ENCODE results near the gene BAG5. TPM values are rescaled to one million over a fixed set of nuclear protein-coding genes. Genes with fewer than 3 reads are reported as not detected.

BAG5 gene
- total and polyA plus RNA-seq, 2 donors (not counting 1 experiment from before 2014, with no cell fraction given): 7.4 to 31.6 TPM

DNA sequence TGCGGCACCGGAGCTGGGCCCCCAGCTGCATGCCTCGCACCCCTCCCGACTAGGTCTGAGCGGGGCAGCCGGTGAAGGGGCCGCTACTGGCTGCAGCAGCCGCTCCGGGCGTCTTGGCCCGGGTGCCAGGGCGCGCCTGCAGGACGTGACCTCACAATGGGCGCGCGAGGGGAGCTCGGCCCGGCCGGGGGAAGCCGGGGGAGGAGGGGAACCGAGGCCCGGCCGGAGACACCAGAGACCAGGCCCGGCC is 353 bp downstream of the BAG5 start:
- Histone ChIP-seq H3K27me3 (replicated peaks in 1 of 4; ENCODE audit: control extremely low read depth in 1 of 4, control insufficient read depth in 3 of 4, insufficient read depth in 4 of 4, low read length in 3 of 4) (no peaks in the 10 kb centered on the region), H4K20me1 (ENCODE audit: control insufficient read depth, insufficient read depth, low read length, poor library complexity, severe bottlenecking) (peaks cover 56% of the 10 kb centered on the region), H3K9me3 (ENCODE audit: control extremely low read depth in 1 of 3, control insufficient read depth in 2 of 3, insufficient read depth in 1 of 3, low read length in 2 of 3) (no peaks in the 10 kb centered on the region), H3K27ac (ENCODE audit: low read length in 2 of 2) (peak overlapping the region; percentile 68 to 92), H3K4me2 (replicated peaks; ENCODE audit: low read depth, low read length, poor library complexity, severe bottlenecking) (peak overlapping the region; percentile 96), H2AFZ (ENCODE audit: insufficient read depth, low read depth, low read length, poor library complexity, severe bottlenecking) (peak overlapping the region; percentile 96), H3K4me3 (ENCODE audit: control extremely low read depth in 1 of 5, extremely low read depth in 1 of 5, insufficient read depth in 1 of 5, low read depth in 2 of 5, low read length in 4 of 5) (peak overlapping the region; percentile 28 to 94 (median 92)), H3K9ac (ENCODE audit: low read length) (peak overlapping the region; percentile 93), H3K36me3 (replicated peaks in 1 of 2; ENCODE audit: control extremely low read depth in 1 of 2, control insufficient read depth in 1 of 2, extremely low read depth in 1 of 2, insufficient read depth in 2 of 2, low read length in 1 of 2) (peaks cover 0 to 31% of the 10 kb centered on the region in 2 experiments), H3K4me1 (ENCODE audit: control insufficient read depth in 2 of 2, insufficient read depth in 2 of 2, low read length in 2 of 2) (peaks cover 27 to 30% of the 10 kb centered on the region in 2 donors), H3K79me2 (ENCODE audit: control insufficient read depth, insufficient read depth, low read length) (peaks cover 87% of the 10 kb centered on the region)
- peak overlapping the region; percentile 80 for H3K27ac Mint-ChIP-seq
- no peak for DNase-seq
- intact Hi-C loops (cut with micrococcal nuclease): loop anchor here (1.0 to 10.0 kb wide), 7 partner anchors 33 to 359 kb away; partner anchors contain the start of genes EIF5, KLC1, PPP1R13B and TRMT61A
- ChIA-PET CTCF (interaction anchor here (1.0 to 1.8 kb wide), 4 partner anchors 35 to 118 kb away, joined by 3 to 6 read pairs (median 4); no protein-coding TSS in a partner anchor), POLR2A (interaction anchor here (0.6 to 1.3 kb wide), 4 partner anchors 9 to 227 kb away, joined by 3 to 4 read pairs (median 4); no protein-coding TSS in a partner anchor)
- ATAC-seq (ENCODE audit: low read depth): no peak
- WGBS (ENCODE audit: insufficient coverage): 0% methylated on average over 25 of the region's 25 CpGs
- TF ChIP-seq CTCF (IDR thresholded peaks at IDR 0.05): no peak
- no peak for TF ChIP-seq EZH2 (IDR thresholded peaks at IDR 0.05; ENCODE audit: borderline replicate concordance, insufficient read depth, low read depth, low read length, poor library complexity, severe bottlenecking)
- H3K9me3 Mint-ChIP-seq (ENCODE audit: insufficient read depth): no peaks in the 10 kb centered on the region
- H3K4me1 Mint-ChIP-seq: peaks cover 58% of the 10 kb centered on the region
- H3K27me3 Mint-ChIP-seq: no peaks in the 10 kb centered on the region
- H3K4me3 Mint-ChIP-seq: peak overlapping the region; percentile 89

DNA sequence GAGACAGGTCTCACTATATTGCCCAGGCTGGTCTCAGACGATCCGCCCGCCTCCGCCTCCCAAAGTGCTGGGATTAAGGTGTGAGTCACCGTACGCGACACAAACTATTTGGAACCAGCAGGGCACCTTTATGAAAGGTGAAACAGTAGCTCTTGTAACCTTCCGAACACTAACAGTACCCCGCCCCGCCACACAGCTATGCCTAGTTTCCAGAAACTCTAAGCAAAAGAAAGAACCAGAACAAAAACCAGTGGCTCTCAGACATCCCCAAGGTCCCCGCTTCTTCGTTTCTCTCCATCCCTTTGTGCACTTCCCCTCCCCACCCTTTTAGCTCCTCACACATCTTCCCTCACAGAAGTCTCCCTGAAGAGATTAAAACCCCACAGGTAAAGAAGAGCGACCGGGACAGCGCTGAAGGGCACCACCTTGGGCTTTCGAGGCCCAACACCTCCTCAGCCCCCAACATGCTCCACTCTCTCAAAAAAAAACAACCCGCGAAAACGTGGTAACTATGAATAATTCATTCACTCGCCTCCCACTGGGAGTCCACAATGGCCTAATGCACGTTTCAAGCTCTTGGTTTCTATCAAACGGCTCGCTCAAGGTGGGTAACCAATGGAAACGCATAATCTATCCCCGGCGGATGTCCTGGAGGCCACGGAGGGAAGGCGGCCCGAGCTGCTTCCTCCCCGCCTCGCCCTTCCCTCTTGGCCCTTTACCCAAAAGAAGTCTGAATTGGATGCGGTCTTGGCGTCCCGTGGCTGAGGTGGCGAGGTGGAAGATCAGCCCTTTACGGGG is 877 bp downstream of the BAG5 start:
- H3K4me3 Mint-ChIP-seq: peak overlapping the region; percentile 89
- peak overlapping the region; percentile 93 for H3K9ac ChIP-seq (ENCODE audit: low read length)
- no peaks in the 10 kb centered on the region for H3K27me3 ChIP-seq (replicated peaks in 1 of 4; ENCODE audit: control extremely low read depth in 1 of 4, control insufficient read depth in 3 of 4, insufficient read depth in 4 of 4, low read length in 3 of 4)
- no peaks in the 10 kb centered on the region for H3K27me3 Mint-ChIP-seq
- peaks cover 0 to 30% of the 10 kb centered on the region in 2 experiments for H3K36me3 ChIP-seq (replicated peaks in 1 of 2; ENCODE audit: control extremely low read depth in 1 of 2, control insufficient read depth in 1 of 2, extremely low read depth in 1 of 2, insufficient read depth in 2 of 2, low read length in 1 of 2)
- peak overlapping the region; percentile 96 for H3K4me2 ChIP-seq (replicated peaks; ENCODE audit: low read depth, low read length, poor library complexity, severe bottlenecking)
- H3K4me1 Mint-ChIP-seq: peaks cover 61% of the 10 kb centered on the region
- no peak for DNase-seq
- TF ChIP-seq EZH2 (IDR thresholded peaks at IDR 0.05; ENCODE audit: borderline replicate concordance, insufficient read depth, low read depth, low read length, poor library complexity, severe bottlenecking): no peak
- no peak for TF ChIP-seq CTCF (IDR thresholded peaks at IDR 0.05)
- peak overlapping the region; percentile 28 to 94 (median 92) for H3K4me3 ChIP-seq (ENCODE audit: control extremely low read depth in 1 of 5, extremely low read depth in 1 of 5, insufficient read depth in 1 of 5, low read depth in 2 of 5, low read length in 4 of 5)
- ChIA-PET POLR2A (interaction anchor here (0.6 to 1.3 kb wide), 4 partner anchors 9 to 227 kb away, joined by 3 to 4 read pairs (median 4); no protein-coding TSS in a partner anchor), CTCF (interaction anchor here (1.0 to 1.8 kb wide), 4 partner anchors 34 to 118 kb away, joined by 3 to 6 read pairs (median 4); no protein-coding TSS in a partner anchor)
- peak overlapping the region; percentile 80 for H3K27ac Mint-ChIP-seq
- WGBS (ENCODE audit: insufficient coverage): 9% methylated on average over 34 of the region's 36 CpGs
- H3K9me3 Mint-ChIP-seq (ENCODE audit: insufficient read depth): no peaks in the 10 kb centered on the region
- peaks cover 83% of the 10 kb centered on the region for H3K79me2 ChIP-seq (ENCODE audit: control insufficient read depth, insufficient read depth, low read length)
- intact Hi-C loops (cut with micrococcal nuclease): loop anchor here (1.0 to 10.0 kb wide), 7 partner anchors 33 to 359 kb away; partner anchors contain the start of genes EIF5, KLC1, PPP1R13B and TRMT61A
- ATAC-seq (ENCODE audit: low read depth): peak; percentile 2
- no peaks in the 10 kb centered on the region for H3K9me3 ChIP-seq (ENCODE audit: control extremely low read depth in 1 of 3, control insufficient read depth in 2 of 3, insufficient read depth in 1 of 3, low read length in 2 of 3)
- peak overlapping the region; percentile 96 for H2AFZ ChIP-seq (ENCODE audit: insufficient read depth, low read depth, low read length, poor library complexity, severe bottlenecking)
- H3K27ac ChIP-seq (ENCODE audit: low read length in 2 of 2): peak overlapping the region; percentile 68 to 92
- H3K4me1 ChIP-seq (ENCODE audit: control insufficient read depth in 2 of 2, insufficient read depth in 2 of 2, low read length in 2 of 2): peaks cover 27 to 30% of the 10 kb centered on the region in 2 donors
- peaks cover 52% of the 10 kb centered on the region for H4K20me1 ChIP-seq (ENCODE audit: control insufficient read depth, insufficient read depth, low read length, poor library complexity, severe bottlenecking)

Data from B cell (primary cell).